Testis (tissue), 2 donors: Measurements from ENCODE around the gene NAV1.

Experiments used
- CTCF ChIP-seq, 3 experiments: fragments of 450-650 bp in 2 of 3; fragments of 200-600 bp in 1 of 3; sonication (generic) in 1 of 3; IDR thresholded peaks; one replicate each; pipeline ENCODE4 v1.5.1; 2016 to 2019; ENCODE audit warnings: antibody characterized with exemption in 3 of 3, mild to moderate bottlenecking in 2 of 3, moderate library complexity in 1 of 3
- POLR2A ChIP-seq: fragments of 450-650 bp; IDR thresholded peaks from one replicate; pipeline ENCODE4 v1.6.1; 2017; ENCODE audit warnings: antibody characterized with exemption, mild to moderate bottlenecking, moderate library complexity

- TF ChIP-seq CTCF (IDR thresholded peaks at IDR 0.05) (no peak), POLR2A (no peak)
Observed at GRCh38 chr1:201554190-201554600, 15.3 kb downstream of the NAV1 start.
